A549 (cell line): ENCODE data around the gene MAP3K5. TPM values are rescaled to one million over a fixed set of nuclear protein-coding genes. Genes with fewer than 3 reads are reported as not detected.

ENCODE experiments used
- ATAC-seq, 2 experiments: fragments of 200-7000 bp in 1 of 2; fragments of >200 bp in 1 of 2; cut with Nextera tagmentation in 1 of 2; cut with Tn5 transposase in 1 of 2; 3 replicates each; pipeline versions ENCODE4 v1.8.0 to v1.9.1; 2018 to 2020; ENCODE audit warnings: mild to moderate bottlenecking in 1 of 2, moderate library complexity in 1 of 2
- CTCF ChIA-PET: fragments of 300-600 bp; sonication (Branson Sonifier 250); formaldehyde crosslinking; extraction: SDS; loops from one replicate; lab custom pipeline; 2021; ENCODE audit warnings: antibody characterized with exemption, inconsistent platforms; lab: Yijun Ruan, JAX
- POLR2A ChIA-PET: fragments of 350-600 bp; formaldehyde crosslinking; extraction: SDS; loops from one replicate; lab custom pipeline; 2021; ENCODE audit warnings: antibody characterized with exemption, inconsistent platforms; lab: Yijun Ruan, JAX
- DNase-seq, 2 experiments: peaks; one replicate each; pipeline versions ENCODE4 v3.0.0 to v3.0.0-alpha.2; 2011 to 2016; ENCODE audit warnings: low read depth in 1 of 2, low spot score in 1 of 2
- FAIRE-seq: peaks from 2 replicates; lab custom pipeline; 2011; peaks lifted over from hg19 to GRCh38; lab: Jason Lieb, UNC
- H3K27ac ChIP-seq, 2 experiments: fragments of >200 bp; sonication (Bioruptor Twin); formaldehyde crosslinking; 3 replicates each; pipeline ENCODE4 v1.5.1; 2016 to 2017
- H3K4me1 ChIP-seq: fragments of >200 bp; sonication (Bioruptor Twin); formaldehyde crosslinking; 3 replicates; pipeline ENCODE4 v1.6.1; 2016
- H3K4me2 ChIP-seq: fragments of >200 bp; sonication (Bioruptor Twin); formaldehyde crosslinking; 3 replicates; pipeline ENCODE4 v1.6.1; 2016
- H3K4me3 ChIP-seq: fragments of >200 bp; sonication (Bioruptor Twin); formaldehyde crosslinking; 3 replicates; pipeline ENCODE4 v1.5.1; 2016
- H3K9me3 ChIP-seq: fragments of >200 bp; sonication (Bioruptor Twin); formaldehyde crosslinking; 3 replicates; pipeline ENCODE4 v1.6.1; 2016
- BCL3 ChIP-seq: fragments of >200 bp; sonication (Bioruptor Twin); formaldehyde crosslinking; IDR thresholded peaks from 3 replicates; pipeline ENCODE4 v1.6.1; 2016
- CBX2 ChIP-seq: fragments of 200-600 bp; sonication (generic); IDR thresholded peaks from 2 replicates; pipeline ENCODE4 v1.6.1; 2016; ENCODE audit warnings: low read depth, mild to moderate bottlenecking, borderline replicate concordance
- CEBPB ChIP-seq, 2 experiments: fragments of >200 bp in 1 of 2; sonication (Bioruptor Twin) in 1 of 2; formaldehyde crosslinking in 1 of 2; IDR thresholded peaks; 2 replicates each; pipeline ENCODE4 v1.6.1; 2012 to 2016
- FOSB ChIP-seq: fragments of 250-450 bp; sonication (Bioruptor Pico); IDR thresholded peaks from 2 replicates; pipeline ENCODE4 v1.5.0; 2020; ENCODE audit warnings: mild to moderate bottlenecking, moderate library complexity
- HES2 ChIP-seq: fragments of >200 bp; sonication (Bioruptor Twin); formaldehyde crosslinking; IDR thresholded peaks from 2 replicates; pipeline ENCODE4 v1.6.1; 2016
- HEYL ChIP-seq: fragments of 250-450 bp; sonication (Bioruptor Pico); IDR thresholded peaks from 2 replicates; pipeline ENCODE4 v1.8.0; 2021; ENCODE audit warnings: mild to moderate bottlenecking, moderate library complexity
- HOXB5 ChIP-seq: fragments of 250-450 bp; sonication (Bioruptor Pico); IDR thresholded peaks from 2 replicates; pipeline ENCODE4 v1.5.0; 2020; ENCODE audit warnings: mild to moderate bottlenecking, moderate library complexity
- KDM5A ChIP-seq: fragments of 200-600 bp; sonication (generic); IDR thresholded peaks from 2 replicates; pipeline ENCODE4 v1.6.1; 2016; ENCODE audit warnings: antibody characterized with exemption, mild to moderate bottlenecking
- MAFK ChIP-seq: fragments of 450-650 bp; IDR thresholded peaks from 2 replicates; pipeline ENCODE4 v1.6.1; 2014; ENCODE audit not compliant: partially characterized antibody
- NFE2L2 ChIP-seq: fragments of 150-350 bp; conservative IDR thresholded peaks from 2 replicates; pipeline ENCODE4 v1.6.1; 2014; ENCODE audit warnings: low read length
- NPAS2 ChIP-seq: fragments of 250-450 bp; sonication (Bioruptor Pico); IDR thresholded peaks from 2 replicates; pipeline ENCODE4 v1.8.0; 2022; ENCODE audit warnings: mild to moderate bottlenecking, moderate library complexity, borderline replicate concordance
- POLR2A ChIP-seq: IDR thresholded peaks from 2 replicates; pipeline ENCODE4 v1.6.1; 2012; ENCODE audit warnings: mild to moderate bottlenecking, low read length
- RAD21 ChIP-seq, 2 experiments: fragments of >200 bp in 1 of 2; sonication (Bioruptor Twin) in 1 of 2; formaldehyde crosslinking in 1 of 2; IDR thresholded peaks in 1 of 2; conservative IDR thresholded peaks in 1 of 2; 2 replicates in 1 of 2; 3 replicates in 1 of 2; pipeline ENCODE4 v1.6.1; 2012 to 2018; ENCODE audit warnings: inconsistent platforms in 1 of 2
- RARB ChIP-seq: fragments of 250-450 bp; sonication (Bioruptor Pico); IDR thresholded peaks from 2 replicates; pipeline ENCODE4 v1.8.0; 2021; ENCODE audit warnings: mild to moderate bottlenecking, moderate library complexity
- RNF2 ChIP-seq: fragments of 200-600 bp; sonication (generic); IDR thresholded peaks from 2 replicates; pipeline ENCODE4 v1.6.1; 2016; ENCODE audit warnings: low read depth, mild to moderate bottlenecking, antibody characterized with exemption, moderate library complexity, borderline replicate concordance
- TP53 ChIP-seq: fragments of 250-450 bp; sonication (Bioruptor Pico); IDR thresholded peaks from 2 replicates; pipeline ENCODE4 v1.5.0; 2021; ENCODE audit warnings: mild to moderate bottlenecking, moderate library complexity
- USF2 ChIP-seq: fragments of 450-650 bp; IDR thresholded peaks from 2 replicates; pipeline ENCODE4 v1.6.1; 2014; ENCODE audit warnings: antibody characterized with exemption
- ZNF302 ChIP-seq: fragments of 250-450 bp; sonication (Bioruptor Pico); IDR thresholded peaks from 2 replicates; pipeline ENCODE4 v1.9.0; 2021; ENCODE audit warnings: inconsistent platforms, mild to moderate bottlenecking, moderate library complexity
- WGBS: methylation state at CpG from one replicate; pipeline ENCODE4 v1.1.6; 2017; ENCODE audit errors: missing lambda C conversion rate; 5-methylcytosine and 5-hydroxymethylcytosine counted together
- polyA plus RNA-seq, 4 experiments: library from polyadenylated mRNA; depleted of rRNA in 3 of 4; stranded (reverse); fragments of >200 nt; fragmentation: RNase III in 1 of 4; extraction: RNeasy Plus Mini Kit Qiagen cat#74134 plus additional on column Dnase treatment in 1 of 4; gene quantifications; 2 replicates in 3 of 4; 3 replicates in 1 of 4; pipeline ENCODE4 v1.2.3, GENCODE V29; 2011 to 2017
- TF ChIP-seq, protein P1 (sequence below): fragments of 250-450 bp; sonication (Bioruptor Pico); IDR thresholded peaks from 2 replicates; pipeline ENCODE4 v1.5.0; 2021; ENCODE audit warnings: mild to moderate bottlenecking, moderate library complexity, borderline replicate concordance

MAP3K5 gene
- polyA plus RNA-seq, 2 of the 4 experiments (the other 2 are of a cell fraction): 2.1 to 4.1 TPM

DNA sequence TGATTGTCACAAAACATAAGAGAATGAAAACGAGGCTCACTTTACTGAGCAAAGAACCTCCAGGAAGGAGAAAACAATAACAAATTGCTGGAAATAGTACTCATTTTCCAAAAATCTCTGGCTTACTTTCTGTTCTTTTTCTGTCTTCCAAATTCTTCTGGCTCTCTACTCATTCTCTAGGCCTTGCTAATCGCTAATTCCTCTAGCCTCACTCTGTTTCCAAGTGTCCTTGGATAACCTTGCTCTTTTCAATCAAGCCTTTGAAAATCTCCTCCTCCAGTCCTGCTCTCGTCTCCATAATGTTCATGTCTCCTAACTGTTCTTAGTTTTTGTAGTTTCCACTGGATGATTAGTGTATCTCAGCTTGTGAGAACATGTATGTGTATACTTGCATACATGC, 145.9 kb downstream of the MAP3K5 start:
- DNase-seq: no peak
- no peak overlapping the region for H3K4me3 ChIP-seq
- ChIA-PET CTCF (interaction anchor here (12.7 kb wide), 1 partner anchor 144 kb away, joined by 146 read pairs; the partner anchor contains the start of gene MAP3K5), POLR2A (interaction anchor here (1.4 kb wide), 1 partner anchor 145 kb away, joined by 5 read pairs; the partner anchor contains the start of gene MAP3K5)
- TF ChIP-seq KDM5A (no peak), NFE2L2 (no peak), RARB (CRISPR knock-in tag) (no peak), HES2 (no peak), NPAS2 (CRISPR knock-in tag) (no peak), CBX2 (no peak), ZNF302 (CRISPR knock-in tag) (no peak), TP53 (CRISPR knock-in tag) (no peak), MAFK (no peak)
- no peak overlapping the region for H3K4me2 ChIP-seq
- 0 out of 3 replicates have a peak, but pooled peaks cover 3% of the 10 kb centered on the region for H3K4me1 ChIP-seq
- no peak for ATAC-seq
- no peaks in the 10 kb centered on the region for H3K9me3 ChIP-seq
- no peak overlapping the region for H3K27ac ChIP-seq
- WGBS: 75% methylated on average over 3 of the region's 3 CpGs
- no peak for FAIRE-seq

- Histone ChIP-seq H3K4me3 (no peak overlapping the region), H3K9me3 (no peaks in the 10 kb centered on the region), H3K4me2 (0 out of 3 replicates have a peak overlapping the region, but pooled peaks have one; percentile 18), H3K4me1 (0 out of 3 replicates have a peak, but pooled peaks cover 3% of the 10 kb centered on the region), H3K27ac (no peak overlapping the region)
- TF ChIP-seq USF2: no peak
- TF ChIP-seq RAD21 (conservative IDR thresholded peaks at IDR 0.05 in 1 of 2, IDR thresholded peaks at IDR 0.05 in 1 of 2): no peak
- no peak for TF ChIP-seq FOSB (CRISPR knock-in tag)
- no peak for TF ChIP-seq RNF2
- TF ChIP-seq HEYL (CRISPR knock-in tag): no peak
- TF ChIP-seq, protein P1, sequence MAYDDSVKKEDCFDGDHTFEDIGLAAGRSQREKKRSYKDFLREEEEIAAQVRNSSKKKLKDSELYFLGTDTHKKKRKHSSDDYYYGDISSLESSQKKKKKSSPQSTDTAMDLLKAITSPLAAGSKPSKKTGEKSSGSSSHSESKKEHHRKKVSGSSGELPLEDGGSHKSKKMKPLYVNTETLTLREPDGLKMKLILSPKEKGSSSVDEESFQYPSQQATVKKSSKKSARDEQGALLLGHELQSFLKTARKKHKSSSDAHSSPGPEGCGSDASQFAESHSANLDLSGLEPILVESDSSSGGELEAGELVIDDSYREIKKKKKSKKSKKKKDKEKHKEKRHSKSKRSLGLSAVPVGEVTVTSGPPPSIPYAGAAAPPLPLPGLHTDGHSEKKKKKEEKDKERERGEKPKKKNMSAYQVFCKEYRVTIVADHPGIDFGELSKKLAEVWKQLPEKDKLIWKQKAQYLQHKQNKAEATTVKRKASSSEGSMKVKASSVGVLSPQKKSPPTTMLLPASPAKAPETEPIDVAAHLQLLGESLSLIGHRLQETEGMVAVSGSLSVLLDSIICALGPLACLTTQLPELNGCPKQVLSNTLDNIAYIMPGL (CRISPR knock-in tag): no peak
- TF ChIP-seq CEBPB (IDR thresholded peaks at IDR 0.05): no peak
- TF ChIP-seq BCL3: no peak
- no peak for TF ChIP-seq HOXB5
- no peak for TF ChIP-seq POLR2A
- 91% methylated on average over 4 of the region's 4 CpGs for WGBS
- CTCF ChIA-PET: interaction anchor here (0.5 to 12.7 kb wide), 44 partner anchors 8 to 527 kb away, joined by 3 to 146 read pairs (median 5); partner anchors contain the start of genes MAP3K5 and SLC35D3
- DNase-seq: no peak
- FAIRE-seq: no peak
- ATAC-seq: peak; percentile 11 to 60; a peak in 3 of 6 replicates
- POLR2A ChIA-PET: interaction anchor here (2.2 kb wide), 1 partner anchor 148 kb away, joined by 15 read pairs; the partner anchor contains the start of gene MAP3K5
These were observed 147.7 kb downstream of the MAP3K5 start for GRCh38 chr6:136644597-136644952.
